Neural progenitor cell (in vitro differentiated cells): ENCODE measurements around the gene POU1F1. TPM values are rescaled to one million over a fixed set of nuclear protein-coding genes. Genes with fewer than 3 reads are reported as not detected.
A peak's percentile ranks its signal among the peaks of the same experiment; 100 is the strongest.
"Not testable (repeated sequence)": the region's sequence is repeated elsewhere in the genome, so short reads cannot be mapped to it uniquely, and the experiment has no call there.

Experiments used
- DNase-seq: peaks from one replicate; pipeline ENCODE4 v3.0.0-alpha.2; 2016; ENCODE audit warnings: low spot score
- H2AFZ ChIP-seq: fragments of 200-600 bp; sonication (generic); replicated peaks from 2 replicates; pipeline ENCODE4 v1.6.1; 2016; ENCODE audit warnings: antibody characterized with exemption
- H3F3A ChIP-seq: fragments of 200-600 bp; sonication (generic); 2 replicates; pipeline ENCODE4 v1.6.1; 2016; ENCODE audit warnings: antibody characterized with exemption, low read depth
- H3K27ac ChIP-seq: fragments of 200-600 bp; sonication (generic); 2 replicates; pipeline ENCODE4 v1.5.1; 2016; ENCODE audit warnings: mild to moderate bottlenecking
- H3K27me3 ChIP-seq: fragments of 200-600 bp; sonication (generic); 2 replicates; pipeline ENCODE4 v1.6.1; 2016; ENCODE audit warnings: mild to moderate bottlenecking, moderate library complexity
- H3K36me3 ChIP-seq: fragments of 200-600 bp; sonication (generic); 2 replicates; pipeline ENCODE4 v1.5.1; 2016
- H3K4me1 ChIP-seq: fragments of 200-600 bp; sonication (generic); 2 replicates; pipeline ENCODE4 v1.6.1; 2016; ENCODE audit warnings: mixed run types
- H3K4me2 ChIP-seq: fragments of 200-600 bp; sonication (generic); 2 replicates; pipeline ENCODE4 v1.6.1; 2016
- H3K4me3 ChIP-seq: fragments of 200-600 bp; sonication (generic); 2 replicates; pipeline ENCODE4 v1.5.1; 2016
- H3K79me2 ChIP-seq: fragments of 200-600 bp; sonication (generic); 2 replicates; pipeline ENCODE4 v1.6.1; 2016; ENCODE audit warnings: low read depth
- H3K9ac ChIP-seq: fragments of 200-600 bp; sonication (generic); 2 replicates; pipeline ENCODE4 v1.6.1; 2016
- H3K9me3 ChIP-seq: fragments of 200-600 bp; sonication (generic); 2 replicates; pipeline ENCODE4 v1.5.1; 2016; ENCODE audit warnings: low read depth
- H4K20me1 ChIP-seq: fragments of 200-600 bp; sonication (generic); 2 replicates; pipeline ENCODE4 v1.6.1; 2016; ENCODE audit warnings: low read depth
- H3K27ac Mint-ChIP-seq: 3 replicates; pipeline ENCODE4 v1.8.0; 2021; ENCODE audit warnings: mixed read lengths
- H3K27me3 Mint-ChIP-seq: 2 replicates; pipeline ENCODE4 v1.8.0; 2022; ENCODE audit warnings: low read depth, mild to moderate bottlenecking, inconsistent platforms, moderate library complexity, mixed read lengths; ENCODE audit not compliant: insufficient read depth
- H3K36me3 Mint-ChIP-seq: 3 replicates; pipeline ENCODE4 v1.8.0; 2021; ENCODE audit warnings: mixed read lengths
- H3K4me1 Mint-ChIP-seq: 3 replicates; pipeline ENCODE4 v1.8.0; 2021; ENCODE audit warnings: mixed read lengths
- H3K4me3 Mint-ChIP-seq: 3 replicates; pipeline ENCODE4 v1.8.0; 2021; ENCODE audit warnings: mild to moderate bottlenecking, moderate library complexity, mixed read lengths
- H3K9me3 Mint-ChIP-seq: 3 replicates; pipeline ENCODE4 v1.8.0; 2020; ENCODE audit warnings: mixed read lengths
- EZH2 ChIP-seq: fragments of 200-600 bp; sonication (generic); IDR thresholded peaks from 2 replicates; pipeline ENCODE4 v1.6.1; 2017; ENCODE audit warnings: antibody characterized with exemption, mild to moderate bottlenecking, moderate library complexity
- EZH2phosphoT487 ChIP-seq: fragments of 200-600 bp; sonication (generic); IDR thresholded peaks from 2 replicates; pipeline ENCODE4 v1.6.1; 2017; ENCODE audit warnings: antibody characterized with exemption
- total RNA-seq: library from RNA; depleted of rRNA; stranded (reverse); fragments of >200 nt; gene quantifications from 2 replicates; pipeline ENCODE4 v1.2.3, GENCODE V29; 2015; ENCODE audit warnings: low replicate concordance
- TF ChIP-seq, protein P1 (sequence below): fragments of 200-600 bp; sonication (generic); IDR thresholded peaks from 2 replicates; pipeline ENCODE4 v1.5.1; 2017; ENCODE audit warnings: antibody characterized with exemption, mild to moderate bottlenecking

Gene POU1F1
- total RNA-seq, 1 donor from 2014 or later, result not detected

DNA sequence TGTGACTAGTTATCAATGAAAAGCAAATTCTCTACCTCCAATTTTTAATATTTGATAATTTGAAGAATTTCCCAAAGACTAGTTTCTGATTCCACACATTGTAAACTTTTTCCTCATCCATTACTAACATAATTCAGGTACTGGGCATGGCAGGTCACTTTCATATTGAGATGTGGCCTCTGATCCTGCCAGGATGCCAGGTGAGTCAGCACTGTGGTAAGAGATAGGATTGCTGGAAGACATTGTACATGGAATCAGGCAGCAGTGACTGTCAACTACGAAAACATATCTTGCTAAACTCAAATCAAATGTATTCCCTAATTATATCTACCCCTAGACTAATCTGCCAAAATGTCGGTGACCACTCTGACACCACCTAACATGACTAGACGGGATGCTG is 33.2 kb upstream of the POU1F1 start:
- H3K4me1 Mint-ChIP-seq, result no peaks in the 10 kb centered on the region
- H3K79me2 ChIP-seq, result no peaks in the 10 kb centered on the region
- H3K27ac ChIP-seq, result no peak overlapping the region
- no peak overlapping the region for H2AFZ ChIP-seq
- H3K36me3 ChIP-seq, result no peaks in the 10 kb centered on the region
- H3K4me3 Mint-ChIP-seq, result no peak overlapping the region
- no peaks in the 10 kb centered on the region for H3K9me3 ChIP-seq
- no peaks in the 10 kb centered on the region for H3K36me3 Mint-ChIP-seq
- H4K20me1 ChIP-seq, result no peaks in the 10 kb centered on the region
- no peaks in the 10 kb centered on the region for H3K9me3 Mint-ChIP-seq
- no peaks in the 10 kb centered on the region for H3K4me1 ChIP-seq
- TF ChIP-seq, protein P1, sequence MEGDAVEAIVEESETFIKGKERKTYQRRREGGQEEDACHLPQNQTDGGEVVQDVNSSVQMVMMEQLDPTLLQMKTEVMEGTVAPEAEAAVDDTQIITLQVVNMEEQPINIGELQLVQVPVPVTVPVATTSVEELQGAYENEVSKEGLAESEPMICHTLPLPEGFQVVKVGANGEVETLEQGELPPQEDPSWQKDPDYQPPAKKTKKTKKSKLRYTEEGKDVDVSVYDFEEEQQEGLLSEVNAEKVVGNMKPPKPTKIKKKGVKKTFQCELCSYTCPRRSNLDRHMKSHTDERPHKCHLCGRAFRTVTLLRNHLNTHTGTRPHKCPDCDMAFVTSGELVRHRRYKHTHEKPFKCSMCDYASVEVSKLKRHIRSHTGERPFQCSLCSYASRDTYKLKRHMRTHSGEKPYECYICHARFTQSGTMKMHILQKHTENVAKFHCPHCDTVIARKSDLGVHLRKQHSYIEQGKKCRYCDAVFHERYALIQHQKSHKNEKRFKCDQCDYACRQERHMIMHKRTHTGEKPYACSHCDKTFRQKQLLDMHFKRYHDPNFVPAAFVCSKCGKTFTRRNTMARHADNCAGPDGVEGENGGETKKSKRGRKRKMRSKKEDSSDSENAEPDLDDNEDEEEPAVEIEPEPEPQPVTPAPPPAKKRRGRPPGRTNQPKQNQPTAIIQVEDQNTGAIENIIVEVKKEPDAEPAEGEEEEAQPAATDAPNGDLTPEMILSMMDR, result no peak
- no peak for TF ChIP-seq EZH2phosphoT487
- TF ChIP-seq EZH2, result no peak
- H3K27ac Mint-ChIP-seq, result no peak overlapping the region
- H3F3A ChIP-seq, result no peaks in the 10 kb centered on the region
- peaks cover 2% of the 10 kb centered on the region for H3K27me3 Mint-ChIP-seq
- no peak overlapping the region for H3K4me2 ChIP-seq
- H3K27me3 ChIP-seq, result no peaks in the 10 kb centered on the region
- no peak overlapping the region for H3K9ac ChIP-seq
- no peak overlapping the region for H3K4me3 ChIP-seq
- no peak for DNase-seq

GRCh38 chr3:87307805-87308204 is 31.4 kb upstream of the POU1F1 start:
- Histone ChIP-seq H3K9me3 (no peaks in the 10 kb centered on the region), H3K27ac (no peak overlapping the region), H3K4me2 (no peak overlapping the region), H3K27me3 (no peaks in the 10 kb centered on the region), H3K36me3 (no peaks in the 10 kb centered on the region), H3F3A (no peaks in the 10 kb centered on the region), H4K20me1 (no peaks in the 10 kb centered on the region), H3K9ac (no peak overlapping the region), H3K79me2 (no peaks in the 10 kb centered on the region), H2AFZ (no peak overlapping the region), H3K4me1 (no peaks in the 10 kb centered on the region), H3K4me3 (no peak overlapping the region)
- Mint-ChIP-seq H3K4me1 (no peaks in the 10 kb centered on the region), H3K27ac (no peak overlapping the region), H3K9me3 (no peaks in the 10 kb centered on the region), H3K27me3 (peaks cover 2% of the 10 kb centered on the region), H3K4me3 (no peak overlapping the region), H3K36me3 (no peaks in the 10 kb centered on the region)
- no peak for DNase-seq
- TF ChIP-seq, protein P1, result peak; percentile 37
- no peak for TF ChIP-seq EZH2phosphoT487

- Histone ChIP-seq H3K4me1 (no peaks in the 10 kb centered on the region), H3K36me3 (no peaks in the 10 kb centered on the region), H3K9ac (no peak overlapping the region), H4K20me1 (no peaks in the 10 kb centered on the region), H3K79me2 (no peaks in the 10 kb centered on the region), H3K27ac (no peak overlapping the region), H2AFZ (no peak overlapping the region), H3K4me2 (no peak overlapping the region), H3F3A (no peaks in the 10 kb centered on the region), H3K4me3 (no peak overlapping the region), H3K27me3 (no peaks in the 10 kb centered on the region), H3K9me3 (no peaks in the 10 kb centered on the region)
- no peak overlapping the region for H3K27ac Mint-ChIP-seq
- no peak for DNase-seq
- H3K36me3 Mint-ChIP-seq, result no peaks in the 10 kb centered on the region
- peaks cover 2% of the 10 kb centered on the region for H3K27me3 Mint-ChIP-seq
- H3K4me1 Mint-ChIP-seq, result no peaks in the 10 kb centered on the region
- TF ChIP-seq, protein P1, result no peak
- TF ChIP-seq EZH2 (no peak), EZH2phosphoT487 (no peak)
- no peak overlapping the region for H3K4me3 Mint-ChIP-seq
- H3K9me3 Mint-ChIP-seq, result no peaks in the 10 kb centered on the region
These were observed 29.1 kb upstream of the POU1F1 start for GRCh38 chr3:87305517-87305916.

DNA sequence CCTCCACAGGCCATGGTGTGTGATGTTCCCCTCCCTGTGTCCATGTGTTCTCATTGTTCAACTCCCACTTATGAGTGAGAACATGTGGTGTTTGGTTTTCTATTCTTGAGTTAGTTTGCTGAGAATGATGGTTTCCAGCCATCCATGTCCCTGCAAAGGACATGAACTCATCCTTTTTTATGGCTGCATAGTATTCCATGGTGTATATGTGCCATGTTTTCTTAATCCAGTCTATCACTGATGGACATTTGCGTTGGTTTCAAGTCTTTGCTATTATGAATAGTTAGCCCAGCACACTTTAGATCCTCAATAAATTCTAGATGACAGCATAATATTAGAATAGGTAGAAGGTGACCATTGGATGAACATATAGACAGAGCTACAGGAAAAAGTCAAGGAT is 28.6 kb upstream of the POU1F1 start:
- not testable (repeated sequence) for H3F3A ChIP-seq, H3K27me3 Mint-ChIP-seq, H3K4me3 ChIP-seq, H3K4me3 Mint-ChIP-seq, H3K4me1 ChIP-seq, H3K36me3 Mint-ChIP-seq, DNase-seq, H2AFZ ChIP-seq, H4K20me1 ChIP-seq, H3K9ac ChIP-seq, H3K27ac ChIP-seq, H3K4me1 Mint-ChIP-seq, H3K27me3 ChIP-seq, H3K4me2 ChIP-seq, H3K27ac Mint-ChIP-seq, H3K9me3 Mint-ChIP-seq, H3K36me3 ChIP-seq, H3K79me2 ChIP-seq, H3K9me3 ChIP-seq
